T-helper 2 cell treated with Interferon-gamma antibody and Interleukin-4, amounts not matched to agents 100 ng/mL and 5 ng/mL, for 36 hours (primary cell): ENCODE measurements around the gene COL28A1. TPM values are rescaled to one million over a fixed set of nuclear protein-coding genes. Genes with fewer than 3 reads are reported as not detected.
"Not testable (repeated sequence)": the region's sequence is repeated elsewhere in the genome, so short reads cannot be mapped to it uniquely, and the experiment has no call there.

ENCODE experiments used
- intact Hi-C: fragments of 100-400 bp; cut with micrococcal nuclease; formaldehyde crosslinking; loops from one replicate; pipeline ENCODE4 v1.15.1; 2023
- total RNA-seq: library from RNA; stranded (reverse); gene quantifications from 2 replicates; pipeline ENCODE4 v1.2.3, GENCODE V29; 2022

COL28A1 gene
- total RNA-seq, 1 donor from 2014 or later = not detected

DNA sequence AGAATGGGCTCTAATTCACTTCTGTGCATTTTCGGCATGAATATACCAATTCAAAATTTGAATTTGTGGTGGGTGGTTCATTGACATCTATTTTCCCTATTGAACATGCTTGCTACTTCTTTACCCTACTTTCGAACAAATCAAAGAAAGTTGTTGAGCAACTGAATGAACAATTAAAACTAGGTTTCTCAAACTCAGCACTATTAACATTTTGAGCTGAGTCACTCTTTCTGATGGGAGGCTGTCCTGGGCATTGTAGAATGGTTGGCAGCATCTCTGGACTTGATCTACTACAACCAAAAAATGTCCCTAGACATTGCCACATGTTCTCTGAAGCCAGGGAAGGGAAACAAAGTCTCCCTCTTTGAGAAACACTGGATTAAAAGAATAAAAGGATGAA lies 116.7 kb downstream of the COL28A1 start:
- intact Hi-C loops = no loop called here

DNA sequence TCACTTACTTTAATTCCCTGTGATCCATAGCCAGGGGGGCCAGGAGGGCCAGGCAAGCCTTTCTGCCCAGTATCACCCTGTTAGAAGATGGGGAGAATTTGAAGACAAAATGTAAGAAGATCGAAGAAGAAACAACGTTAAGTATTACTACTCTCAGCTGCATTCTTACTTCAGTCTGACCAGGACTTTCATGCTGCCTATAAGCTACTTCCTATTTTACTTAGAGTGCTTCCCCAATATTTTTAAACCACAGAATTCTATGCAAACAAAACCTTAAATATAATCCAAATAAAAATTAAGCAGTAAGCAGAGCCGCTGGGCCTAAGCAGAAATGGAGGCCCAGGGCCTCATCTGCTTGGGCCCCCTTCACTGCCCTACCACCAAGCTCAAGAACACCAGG lies 117.8 kb downstream of the COL28A1 start:
- intact Hi-C loops = no loop called here

DNA sequence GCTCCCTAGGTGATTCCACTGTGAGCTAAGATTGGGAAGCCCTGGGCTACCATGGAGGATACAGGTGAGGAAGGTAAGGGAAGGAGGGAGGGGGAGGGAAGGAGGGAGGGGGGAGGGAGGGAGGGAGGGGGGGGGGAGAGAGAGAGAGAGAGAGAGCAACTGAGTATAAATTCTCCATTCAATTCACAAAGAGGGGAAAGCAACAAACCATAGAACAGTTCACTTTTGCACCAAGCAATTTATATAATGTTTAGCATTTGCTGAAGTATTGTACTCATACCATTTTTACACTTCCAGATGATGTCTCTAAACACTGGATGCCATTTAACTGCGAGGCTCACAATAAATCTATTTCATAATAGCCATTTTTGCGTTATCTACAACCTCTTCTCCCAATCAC lies 118.3 kb downstream of the COL28A1 start:
- intact Hi-C loops = no loop called here

DNA sequence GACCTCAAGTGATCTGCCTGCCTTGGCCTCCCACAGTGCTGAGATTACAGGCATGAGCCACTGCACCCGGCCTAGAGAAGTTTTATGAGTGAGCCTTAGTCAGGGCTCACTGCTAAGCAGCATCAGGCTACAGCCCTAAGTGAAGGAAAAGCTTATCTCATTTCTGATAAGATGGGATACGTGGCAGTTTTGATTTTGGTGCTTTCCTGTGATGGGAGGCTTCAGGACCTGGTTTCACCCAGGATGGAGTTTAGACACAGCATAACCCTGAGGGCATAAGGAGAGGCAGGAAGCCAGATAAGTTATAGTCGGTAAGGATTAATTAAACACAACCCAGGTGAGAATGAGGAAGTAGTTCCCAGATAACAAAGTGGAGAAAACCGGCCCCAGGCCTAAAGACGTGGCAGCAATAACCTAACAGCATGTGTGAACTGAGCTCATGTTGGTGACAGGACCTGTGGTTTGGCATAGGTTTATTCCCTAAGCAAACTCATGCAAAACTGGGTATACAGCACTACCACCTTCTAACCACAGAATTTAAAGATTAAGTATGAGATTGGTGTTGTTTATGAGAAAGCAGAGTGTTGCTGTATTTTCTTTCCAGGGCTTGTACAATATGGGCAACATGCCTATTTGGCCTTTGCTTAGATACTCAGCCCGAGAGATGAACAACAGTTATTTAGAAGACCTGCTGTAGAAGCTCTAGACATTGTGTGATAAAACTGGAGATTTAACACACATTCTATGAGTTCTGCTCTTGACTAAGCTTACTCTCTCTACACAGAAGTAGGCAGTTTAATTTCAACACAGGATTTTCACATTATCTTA lies 119.4 kb downstream of the COL28A1 start:
- intact Hi-C loops = no loop called here

DNA sequence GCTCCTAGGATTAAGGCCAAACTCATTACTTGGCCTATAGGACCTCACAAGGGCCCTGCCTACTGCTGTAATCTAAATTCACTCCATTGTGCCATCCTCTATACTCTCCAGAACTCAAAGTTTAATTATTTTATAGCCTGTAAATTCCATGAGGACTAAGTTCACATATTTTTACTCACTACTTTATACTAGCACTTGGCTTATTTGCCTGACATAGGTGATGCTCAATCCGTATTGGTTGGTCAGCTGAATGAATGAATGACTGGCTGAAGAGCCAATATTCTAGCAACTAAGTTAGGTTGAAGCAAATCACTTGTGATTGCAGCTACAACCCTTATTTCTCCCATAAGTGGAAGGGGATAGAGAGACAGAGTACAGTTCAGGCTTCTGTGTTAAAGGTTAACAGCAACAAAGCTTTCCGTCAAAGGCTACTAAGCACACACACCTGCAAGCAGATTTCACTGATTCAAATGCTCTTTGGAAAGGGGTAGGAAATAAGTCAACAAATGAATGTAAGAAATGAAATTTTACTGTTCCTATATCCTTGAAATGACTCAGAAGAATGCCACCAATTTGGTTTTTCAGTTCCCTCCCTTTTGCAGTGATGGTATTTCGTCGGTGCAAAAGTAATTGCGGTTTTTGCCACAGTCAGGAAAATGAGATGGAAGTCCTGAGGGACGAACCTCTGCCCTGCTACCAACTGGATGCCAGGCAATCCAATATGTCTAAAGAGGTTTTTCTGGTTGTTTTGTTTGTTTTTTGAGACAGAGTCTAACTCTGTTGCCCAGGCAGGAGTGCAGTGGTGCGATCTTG lies 120.7 kb downstream of the COL28A1 start:
- intact Hi-C loops = no loop called here

DNA sequence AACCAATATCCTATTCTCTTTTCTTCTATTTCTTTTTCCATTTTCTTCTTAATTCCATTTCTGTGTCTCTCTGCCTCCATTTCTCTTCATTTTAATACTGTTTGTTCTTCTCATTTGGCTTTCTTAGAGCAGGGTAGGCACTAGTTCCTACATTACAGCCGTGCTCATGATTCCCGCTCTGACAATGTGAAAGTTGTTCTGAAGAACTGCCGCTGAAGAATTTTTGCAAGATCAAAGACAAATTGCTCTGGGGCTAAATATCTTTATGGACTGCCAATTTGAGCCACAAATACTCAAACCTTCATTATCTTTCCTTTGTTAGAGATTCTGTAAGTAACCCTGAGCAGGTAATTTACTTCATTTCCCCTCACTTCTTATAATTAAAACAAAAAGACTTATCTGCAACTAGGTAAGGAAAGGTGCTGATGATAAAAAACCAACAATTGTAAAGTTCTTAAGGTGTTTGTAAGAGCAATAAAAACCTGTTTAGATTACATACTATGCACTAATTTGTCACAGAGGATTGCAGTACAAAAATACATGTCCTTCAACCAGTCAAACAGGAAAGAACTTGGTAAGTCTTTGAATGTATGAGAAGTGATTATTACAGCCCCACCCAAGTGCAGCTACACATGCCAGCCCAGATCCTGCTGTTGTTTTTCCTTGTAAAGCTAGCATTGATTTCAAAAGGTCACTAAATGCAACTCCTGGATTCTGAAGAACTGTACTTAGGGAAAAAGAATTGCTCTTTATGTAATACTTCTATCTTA lies 127.5 kb downstream of the COL28A1 start:
- intact Hi-C loops = no loop called here

DNA sequence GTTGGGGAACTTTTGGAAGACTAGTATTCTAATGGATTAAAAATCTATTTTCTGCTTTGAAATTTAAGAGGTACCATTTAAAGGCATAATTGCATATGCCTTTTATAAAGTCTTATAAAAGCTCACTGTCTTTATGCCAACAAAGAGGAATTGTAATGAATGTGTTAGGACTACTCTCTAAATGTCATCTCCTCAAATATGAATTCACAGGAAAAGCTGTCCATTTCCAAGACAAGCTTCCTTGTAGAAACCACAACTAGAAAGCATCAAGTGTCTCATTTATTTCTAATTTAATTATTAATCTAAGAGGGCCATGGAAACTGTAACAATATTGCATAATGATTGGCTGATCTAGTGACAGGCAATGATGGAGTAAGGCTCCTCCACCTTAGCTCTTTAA lies 130.2 kb downstream of the COL28A1 start:
- intact Hi-C loops = no loop called here

DNA sequence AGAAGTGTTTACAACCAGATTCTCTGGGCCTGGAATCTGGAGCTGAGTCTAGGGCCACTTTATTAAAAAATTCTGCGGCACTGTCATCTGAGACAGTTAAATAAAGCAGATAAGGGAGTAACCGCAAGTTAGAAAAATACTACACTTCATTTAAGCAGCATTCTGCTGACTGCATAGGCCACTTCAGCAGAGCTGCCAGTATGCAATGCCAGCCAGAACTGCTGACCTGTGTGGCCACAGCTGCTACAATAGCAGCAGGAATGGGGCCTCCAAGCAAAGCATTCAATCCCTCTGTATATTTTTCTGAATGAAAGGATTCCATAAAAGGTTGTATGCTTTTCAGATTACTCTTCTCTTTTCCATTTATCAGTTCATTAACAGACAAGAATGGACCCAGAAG lies 136.0 kb downstream of the COL28A1 start:
- intact Hi-C loops = no loop called here

DNA sequence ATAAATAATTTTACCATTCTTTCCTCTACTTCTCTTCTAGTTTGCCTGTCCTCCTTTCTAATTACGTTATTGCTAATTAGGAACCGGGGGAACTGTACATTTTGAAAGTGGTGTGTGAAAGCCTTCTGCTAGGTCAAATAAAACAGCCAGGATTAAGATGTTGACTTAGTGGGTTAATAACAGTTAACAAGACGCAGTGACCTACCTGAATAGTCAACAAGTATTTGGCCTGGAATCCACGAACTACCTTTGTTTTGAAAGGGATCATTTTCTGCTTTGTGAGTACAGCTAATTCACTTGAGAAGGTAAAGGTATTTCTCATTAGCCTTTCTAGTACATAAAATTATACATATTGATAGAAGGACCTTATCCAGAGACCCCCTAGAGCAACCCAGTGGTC lies 139.9 kb downstream of the COL28A1 start:
- intact Hi-C loops = no loop called here

DNA sequence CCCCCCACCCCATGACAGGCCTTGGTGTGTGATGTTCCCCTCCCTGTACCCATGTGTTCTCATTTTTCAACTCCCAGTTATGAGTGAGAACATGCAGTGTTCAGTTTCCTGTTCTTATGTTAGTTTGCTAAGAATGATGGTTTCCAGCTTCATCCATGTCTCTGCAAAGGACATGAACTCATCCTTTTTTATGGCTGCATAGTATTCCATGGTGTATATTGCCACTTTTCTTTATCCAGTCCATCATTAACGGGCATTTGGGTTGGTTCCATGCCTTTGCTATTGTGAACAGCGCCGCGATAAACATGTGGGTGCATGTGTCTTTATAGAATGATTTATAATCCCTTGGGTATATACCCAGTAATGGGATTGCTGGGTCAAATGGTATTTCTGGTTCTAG lies 147.5 kb downstream of the COL28A1 start:
- intact Hi-C loops = not testable (repeated sequence)

DNA sequence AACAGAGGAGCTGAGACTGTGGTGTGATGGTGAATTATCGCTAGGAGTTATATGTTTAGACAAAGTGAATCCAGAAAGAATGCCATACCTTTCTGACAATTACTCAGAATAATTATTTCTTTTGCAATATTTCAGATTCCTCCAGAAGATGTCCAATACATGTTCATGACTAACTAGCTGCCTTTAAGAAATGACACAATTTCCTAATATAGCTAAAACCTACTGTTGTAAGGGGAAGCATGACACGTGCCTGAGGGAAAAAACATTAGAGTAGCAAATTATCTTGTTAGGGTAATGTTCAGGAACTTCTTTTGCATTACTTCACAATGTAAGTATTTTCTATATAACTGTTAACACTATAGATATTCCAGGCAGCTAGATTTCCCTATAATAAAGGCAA lies 150.3 kb downstream of the COL28A1 start:
- intact Hi-C loops = no loop called here

DNA sequence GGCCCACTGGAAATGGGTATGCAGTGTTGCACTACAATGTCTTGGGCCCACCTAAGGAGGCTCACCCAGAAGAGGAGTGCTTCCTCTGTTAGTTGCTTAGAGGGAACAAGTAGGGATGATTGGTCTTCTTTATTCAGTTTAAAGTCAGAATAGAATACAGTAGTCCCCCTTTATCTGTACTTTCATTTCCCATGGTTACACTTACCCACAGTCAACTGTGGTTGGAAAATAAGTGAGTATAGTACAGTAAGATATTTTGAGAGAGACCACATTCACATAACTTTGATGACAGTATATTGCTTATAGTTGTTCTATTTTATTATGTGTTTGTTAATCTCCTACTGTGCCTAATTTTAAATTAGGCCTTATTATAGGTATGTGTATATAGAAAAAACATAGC lies 151.4 kb downstream of the COL28A1 start:
- intact Hi-C loops = no loop called here

DNA sequence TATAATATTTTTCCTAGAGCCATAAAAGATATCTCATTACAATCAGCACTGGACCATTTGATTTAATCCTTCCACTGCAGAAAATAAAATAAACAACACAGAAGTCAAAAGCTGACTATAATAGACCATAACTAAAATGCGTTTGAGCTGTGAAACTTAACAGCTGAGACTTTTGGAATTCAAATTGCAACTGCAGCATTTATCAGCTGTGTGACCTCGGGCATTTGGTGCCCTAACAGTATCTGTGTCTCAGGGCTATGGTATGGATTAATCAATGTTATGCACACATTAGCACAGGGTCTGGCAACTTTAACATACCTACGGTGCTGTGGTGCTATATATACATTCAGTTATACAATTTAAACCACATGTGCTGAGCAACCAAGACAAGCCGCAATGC lies 160.1 kb downstream of the COL28A1 start:
- intact Hi-C loops = no loop called here

DNA sequence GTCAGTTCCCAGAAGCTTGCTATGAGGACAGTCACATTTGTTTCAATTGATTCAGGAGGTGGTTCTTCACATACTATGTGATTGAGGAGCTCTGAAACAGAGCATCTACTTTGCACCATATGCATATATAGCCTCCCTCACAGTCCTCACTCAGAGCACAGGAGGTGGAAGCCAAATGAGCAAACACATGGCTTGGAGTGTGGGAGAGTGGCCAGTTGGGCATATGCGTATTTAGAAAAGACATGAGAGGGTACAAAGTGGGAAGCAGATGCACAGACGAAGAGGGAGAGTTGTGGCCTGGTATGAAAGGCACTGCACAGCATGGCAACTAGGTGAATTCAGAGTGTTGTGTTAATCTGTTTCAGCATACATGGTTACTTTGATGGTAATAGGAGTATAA lies 165.6 kb downstream of the COL28A1 start:
- intact Hi-C loops = no loop called here

DNA sequence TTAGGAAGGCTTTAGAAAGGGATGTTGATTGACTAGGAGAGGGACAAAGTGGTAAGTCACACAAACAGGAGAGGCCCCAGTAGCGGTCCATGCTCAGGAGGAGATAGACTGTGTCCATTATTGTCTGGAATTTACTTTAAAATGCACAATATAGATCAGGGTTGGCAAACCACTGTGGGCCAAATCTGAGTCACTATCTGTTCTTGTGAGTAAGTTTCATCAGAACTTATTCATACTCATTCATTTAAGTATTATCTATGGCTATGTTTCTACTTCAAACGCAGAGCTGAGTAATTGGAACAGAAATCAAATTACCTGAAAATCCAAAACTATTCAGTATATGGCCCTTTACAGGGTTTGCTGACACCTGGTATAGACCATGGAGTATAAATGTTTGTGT lies 166.5 kb downstream of the COL28A1 start:
- intact Hi-C loops = no loop called here

DNA sequence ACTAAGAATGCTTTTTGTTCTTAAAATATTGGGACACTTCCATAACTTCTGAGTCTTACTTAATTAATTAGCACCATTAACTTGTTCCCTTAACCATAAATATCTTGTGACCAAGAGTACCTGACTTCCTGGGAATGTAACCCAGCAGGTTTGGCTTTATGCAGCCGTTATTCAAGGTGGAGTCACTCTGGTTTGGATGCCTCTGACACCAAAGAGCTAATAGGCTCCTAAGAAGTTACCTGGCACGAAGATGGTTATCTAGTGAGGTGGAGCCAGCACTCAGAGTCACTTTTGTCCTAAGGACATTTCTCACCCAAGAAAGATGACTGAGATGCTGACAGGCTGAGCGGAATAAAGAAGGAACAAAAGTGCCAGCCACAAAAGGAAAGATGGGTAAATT lies 181.0 kb downstream of the COL28A1 start:
- intact Hi-C loops = no loop called here

DNA sequence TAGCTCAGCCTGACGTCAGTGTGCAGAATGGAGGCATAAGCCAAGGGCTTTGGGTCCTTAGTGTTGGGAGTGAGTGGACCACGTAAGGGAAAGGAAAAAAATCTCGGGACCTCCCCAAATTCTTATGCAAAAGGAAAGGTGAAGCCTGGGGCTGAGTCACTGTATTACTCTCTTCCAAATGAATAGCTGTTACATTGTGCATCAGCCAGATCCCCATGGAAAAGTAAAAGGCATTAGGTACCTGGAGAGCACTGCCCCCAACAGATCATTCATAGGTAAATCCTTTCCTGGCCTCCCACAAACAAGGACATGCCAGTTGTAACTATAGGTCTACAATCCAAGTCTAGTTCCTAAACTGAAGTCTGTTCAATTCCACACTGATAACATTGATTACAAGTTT lies 182.8 kb downstream of the COL28A1 start:
- intact Hi-C loops = no loop called here

DNA sequence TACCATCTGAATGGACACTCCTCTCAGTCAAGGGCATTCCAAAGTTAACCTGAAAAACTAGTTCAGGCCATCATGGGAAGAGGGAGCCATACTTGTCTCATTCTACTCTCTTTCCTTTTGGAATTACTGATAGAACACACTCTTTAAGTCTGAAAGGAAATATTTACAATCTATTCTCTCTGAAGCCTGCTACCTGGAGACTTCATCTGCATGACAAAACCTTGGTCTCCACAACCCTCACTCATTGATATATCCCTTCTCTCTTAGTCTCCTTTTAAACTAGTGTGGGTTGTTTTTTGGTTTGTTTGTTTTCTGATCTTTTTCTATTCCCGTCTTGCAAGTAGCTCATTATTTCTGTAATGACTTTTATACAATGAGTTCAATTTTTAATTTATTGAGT lies 183.8 kb downstream of the COL28A1 start:
- intact Hi-C loops = no loop called here

DNA sequence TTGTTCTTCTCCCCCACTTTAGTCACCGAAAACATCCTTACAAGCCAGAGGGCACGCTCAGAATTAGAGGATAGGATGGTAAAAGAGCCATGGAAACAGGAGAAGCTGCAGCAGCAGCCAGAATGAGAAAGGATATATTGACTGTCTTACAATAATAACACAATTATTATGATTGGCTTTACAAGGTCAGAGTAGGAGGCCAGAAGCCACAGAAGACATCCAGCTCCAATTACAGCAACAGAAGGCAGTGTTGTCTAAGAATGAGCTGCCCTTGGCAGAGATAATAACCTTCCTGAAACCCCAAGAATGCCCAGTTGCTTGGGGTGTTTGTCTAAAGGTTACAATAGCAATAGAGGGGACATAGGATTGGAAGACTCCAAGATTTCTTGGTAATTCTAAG lies 184.5 kb downstream of the COL28A1 start:
- intact Hi-C loops = no loop called here

DNA sequence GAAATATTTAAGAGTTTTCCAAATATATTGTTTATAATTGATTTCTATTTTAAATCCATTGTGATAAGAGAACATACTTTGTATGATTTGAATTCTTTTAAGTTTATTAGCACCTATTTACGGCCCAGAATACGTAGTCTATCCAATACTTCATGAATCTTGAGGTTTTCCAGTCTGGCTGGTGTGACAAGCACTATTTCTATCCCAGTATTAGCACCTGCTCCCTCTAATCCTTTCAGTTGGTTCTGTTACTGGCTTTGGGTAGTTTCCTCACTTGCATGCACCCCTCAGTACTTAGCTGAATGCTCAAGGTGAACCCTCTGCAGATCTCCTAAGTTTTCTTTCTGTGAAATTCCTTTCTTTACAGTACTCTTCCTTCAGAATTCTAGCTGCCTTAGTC lies 186.5 kb downstream of the COL28A1 start:
- intact Hi-C loops = no loop called here

DNA sequence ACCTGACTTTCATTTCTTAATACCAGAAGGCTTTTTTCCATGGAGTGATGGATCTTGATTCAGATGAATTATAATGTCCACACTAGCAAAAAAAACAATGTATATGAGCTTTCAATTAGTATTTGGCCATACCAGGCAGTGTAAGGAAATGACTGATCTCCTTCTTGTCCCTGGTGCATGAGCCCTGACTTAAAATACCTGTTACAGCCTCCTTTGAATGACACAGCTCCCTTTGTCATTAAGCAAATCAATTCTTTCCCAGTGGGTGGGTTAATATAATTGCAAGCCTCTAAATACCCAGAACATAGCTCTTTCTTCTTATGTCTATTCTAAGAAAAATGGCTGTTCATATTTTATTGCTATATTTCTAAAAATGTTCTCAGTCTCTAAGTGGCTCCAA lies 188.6 kb downstream of the COL28A1 start:
- intact Hi-C loops = no loop called here

DNA sequence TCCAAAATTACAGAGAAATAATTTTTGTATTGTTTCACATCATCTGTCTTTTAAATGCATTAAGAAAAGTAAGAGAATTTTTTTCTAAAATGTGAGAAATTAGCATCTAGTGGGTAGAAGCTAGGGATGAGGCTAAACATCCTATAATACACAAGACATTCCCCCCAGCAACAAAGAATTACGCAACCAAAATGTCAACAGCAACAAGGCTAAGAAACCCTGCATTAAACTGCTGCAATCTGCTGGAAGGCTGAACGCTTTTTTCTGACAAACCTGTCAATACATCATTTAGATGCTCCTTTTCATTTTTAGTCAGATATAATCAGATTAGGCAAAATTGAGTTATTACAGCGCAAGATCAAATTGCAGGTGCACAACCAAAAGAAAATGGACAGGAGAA lies 191.1 kb downstream of the COL28A1 start:
- intact Hi-C loops = no loop called here
